H9 (cell line): ENCODE data around the gene YPEL4. TPM values are rescaled to one million over a fixed set of nuclear protein-coding genes. Genes with fewer than 3 reads are reported as not detected.

ENCODE experiments used
- DNase-seq: peaks from one replicate; pipeline ENCODE4 v3.0.0-alpha.2; 2017
- H2AFZ ChIP-seq: one replicate; pipeline ENCODE4 v1.6.1; 2013; ENCODE audit warnings: mild to moderate bottlenecking, low read length, control low read depth, moderate library complexity
- H2AK5ac ChIP-seq: 2 replicates; pipeline ENCODE4 v1.6.1; 2013; ENCODE audit warnings: low read length, control low read depth, mixed read lengths; ENCODE audit not compliant: insufficient read length
- H2BK120ac ChIP-seq: one replicate; pipeline ENCODE4 v1.6.1; 2013; ENCODE audit warnings: low read depth, mild to moderate bottlenecking, low read length, control low read depth, inconsistent platforms; ENCODE audit not compliant: poor library complexity, severe bottlenecking
- H2BK12ac ChIP-seq: 2 replicates; pipeline ENCODE4 v1.6.1; 2013; ENCODE audit warnings: low read length, control low read depth, mixed read lengths, low read depth; ENCODE audit not compliant: insufficient read length
- H2BK15ac ChIP-seq: 2 replicates; pipeline ENCODE4 v1.6.1; 2013; ENCODE audit warnings: low read depth, low read length, control low read depth
- H2BK20ac ChIP-seq: one replicate; pipeline ENCODE4 v1.6.1; 2013; ENCODE audit warnings: low read depth, mild to moderate bottlenecking, low read length, control low read depth, inconsistent platforms; ENCODE audit not compliant: poor library complexity, severe bottlenecking
- H2BK5ac ChIP-seq: 2 replicates; pipeline ENCODE4 v1.6.1; 2013; ENCODE audit warnings: low read length, control low read depth, mixed read lengths; ENCODE audit not compliant: insufficient read length
- H3K14ac ChIP-seq: 2 replicates; pipeline ENCODE4 v1.6.1; 2013; ENCODE audit warnings: low read length, control low read depth; ENCODE audit not compliant: insufficient read depth
- H3K18ac ChIP-seq: 2 replicates; pipeline ENCODE4 v1.6.1; 2013; ENCODE audit warnings: low read depth, mild to moderate bottlenecking, mixed read lengths, low read length, control low read depth; ENCODE audit not compliant: insufficient read length
- H3K23ac ChIP-seq: 2 replicates; pipeline ENCODE4 v1.6.1; 2013; ENCODE audit warnings: low read length, control low read depth, mixed read lengths, low read depth; ENCODE audit not compliant: insufficient read length
- H3K23me2 ChIP-seq: 2 replicates; pipeline ENCODE4 v1.6.1; 2013; ENCODE audit warnings: low read depth, mild to moderate bottlenecking, mixed read lengths, low read length, control low read depth; ENCODE audit not compliant: insufficient read length, poor library complexity, severe bottlenecking
- H3K27ac ChIP-seq: 2 replicates; pipeline ENCODE4 v1.5.1; 2013; ENCODE audit warnings: low read length, control low read depth, mixed read lengths, low read depth; ENCODE audit not compliant: insufficient read length
- H3K27me3 ChIP-seq: 2 replicates; pipeline ENCODE4 v1.6.1; 2013; ENCODE audit warnings: low read length, control low read depth, inconsistent platforms; ENCODE audit not compliant: insufficient read depth
- H3K4ac ChIP-seq: 2 replicates; pipeline ENCODE4 v1.6.1; 2013; ENCODE audit warnings: low read depth, mild to moderate bottlenecking, control low read depth, inconsistent platforms, low read length, moderate library complexity
- H3K4me1 ChIP-seq: 2 replicates; pipeline ENCODE4 v1.6.1; 2013; ENCODE audit warnings: low read length, control low read depth, inconsistent platforms; ENCODE audit not compliant: insufficient read depth
- H3K4me2 ChIP-seq: 2 replicates; pipeline ENCODE4 v1.6.1; 2013; ENCODE audit warnings: low read length, control low read depth, mixed read lengths; ENCODE audit not compliant: insufficient read length, insufficient read depth
- H3K56ac ChIP-seq: 2 replicates; pipeline ENCODE4 v1.6.1; 2013; ENCODE audit warnings: low read depth, mild to moderate bottlenecking, mixed read lengths, low read length, control low read depth; ENCODE audit not compliant: insufficient read length
- H3K79me1 ChIP-seq: 2 replicates; pipeline ENCODE4 v1.6.1; 2013; ENCODE audit warnings: low read depth, mild to moderate bottlenecking, moderate library complexity, low read length, control low read depth, inconsistent platforms; ENCODE audit not compliant: insufficient read depth, poor library complexity, severe bottlenecking
- H3K79me2 ChIP-seq: 2 replicates; pipeline ENCODE4 v1.6.1; 2013; ENCODE audit warnings: low read length, control low read depth, inconsistent platforms; ENCODE audit not compliant: insufficient read depth
- H3K9ac ChIP-seq: 2 replicates; pipeline ENCODE4 v1.6.1; 2013; ENCODE audit warnings: low read length, control low read depth, mixed read lengths; ENCODE audit not compliant: insufficient read length; ENCODE audit errors: extremely low read depth
- H3K9me3 ChIP-seq: one replicate; pipeline ENCODE4 v1.6.1; 2013; ENCODE audit warnings: low read depth, low read length, inconsistent platforms; ENCODE audit not compliant: control insufficient read depth
- H3T11ph ChIP-seq: one replicate; pipeline ENCODE4 v1.6.1; 2013; ENCODE audit warnings: mild to moderate bottlenecking, low read length, control low read depth, inconsistent platforms
- H4K20me1 ChIP-seq: one replicate; pipeline ENCODE4 v1.6.1; 2013; ENCODE audit not compliant: control insufficient read depth, insufficient read length, insufficient read depth
- H4K5ac ChIP-seq: 2 replicates; pipeline ENCODE4 v1.6.1; 2013; ENCODE audit warnings: low read depth, mild to moderate bottlenecking, mixed read lengths, low read length, control low read depth; ENCODE audit not compliant: insufficient read length
- H4K8ac ChIP-seq: replicated peaks from 2 replicates; pipeline ENCODE4 v1.6.1; 2013; ENCODE audit warnings: low read length, control low read depth, mixed read lengths, low read depth; ENCODE audit not compliant: insufficient read length
- H4K91ac ChIP-seq: 2 replicates; pipeline ENCODE4 v1.6.1; 2013; ENCODE audit warnings: low read depth, mild to moderate bottlenecking, moderate library complexity, mixed read lengths, low read length, control low read depth; ENCODE audit not compliant: insufficient read length
- H3K27ac Mint-ChIP-seq, 3 experiments: 2 replicates in 2 of 3; 3 replicates in 1 of 3; pipeline ENCODE4 v1.8.0; 2020 to 2021; ENCODE audit warnings: mixed read lengths in 3 of 3, mild to moderate bottlenecking in 1 of 3, moderate library complexity in 1 of 3
- H3K27me3 Mint-ChIP-seq: 2 replicates; pipeline ENCODE4 v1.8.0; 2021; ENCODE audit warnings: low read depth, mild to moderate bottlenecking, moderate library complexity, mixed read lengths
- H3K36me3 Mint-ChIP-seq, 3 experiments: 2 replicates in 2 of 3; 3 replicates in 1 of 3; pipeline ENCODE4 v1.8.0; 2020 to 2021; ENCODE audit warnings: low read depth in 3 of 3, mixed read lengths in 3 of 3; ENCODE audit not compliant: insufficient read depth in 1 of 3
- H3K4me1 Mint-ChIP-seq, 2 experiments: 2 replicates each; pipeline ENCODE4 v1.8.0; 2020; ENCODE audit warnings: mixed read lengths in 2 of 2
- H3K4me3 Mint-ChIP-seq, 2 experiments: 2 replicates in 1 of 2; 3 replicates in 1 of 2; pipeline ENCODE4 v1.8.0; 2020 to 2021; ENCODE audit warnings: mild to moderate bottlenecking in 2 of 2, mixed read lengths in 2 of 2, moderate library complexity in 1 of 2
- H3K9me3 Mint-ChIP-seq, 2 experiments: 2 replicates in 1 of 2; 3 replicates in 1 of 2; pipeline ENCODE4 v1.8.0; 2020; ENCODE audit warnings: mild to moderate bottlenecking in 2 of 2, mixed read lengths in 2 of 2, moderate library complexity in 1 of 2
- CTCF ChIP-seq: fragments of 200-600 bp; sonication (generic); conservative IDR thresholded peaks from 3 replicates; pipeline ENCODE4 v1.8.0; 2021; ENCODE audit warnings: antibody characterized with exemption, mild to moderate bottlenecking
- WGBS: extraction: QIAGEN DNeasy Blood & Tissue Kit; methylation state at CpG from one replicate; pipeline ENCODE4 v1.1.7; 2013; ENCODE audit warnings: missing lambda C conversion rate, low lambda C conversion rate, mixed read lengths; ENCODE audit not compliant: insufficient read length; ENCODE audit errors: extremely low coverage; 5-methylcytosine and 5-hydroxymethylcytosine counted together
- total RNA-seq: library from RNA; stranded (reverse); gene quantifications from 2 replicates; pipeline ENCODE4 v1.2.1, GENCODE V29; 2021

YPEL4 gene
- total RNA-seq, 1 experiment from 2014 or later: 0.13 TPM

GRCh38 chr11:57616595-57616994 is 33.1 kb downstream of the YPEL4 start:
- H3K27ac ChIP-seq: no peak overlapping the region
- no peak overlapping the region for H4K5ac ChIP-seq
- Mint-ChIP-seq H3K27ac (no peak overlapping the region; a peak in 1 of 7 replicates), H3K9me3 (peaks cover 11 to 18% of the 10 kb centered on the region in 2 experiments), H3K36me3 (peaks cover 18 to 30% (median 20%) of the 10 kb centered on the region in 3 experiments; a peak in 6 of 7 replicates), H3K4me3 (no peak overlapping the region), H3K27me3 (no peaks in the 10 kb centered on the region), H3K4me1 (peaks cover 2 to 6% of the 10 kb centered on the region in 2 experiments; a peak in 2 of 4 replicates)
- H2BK5ac ChIP-seq: no peak overlapping the region
- H3K9me3 ChIP-seq: no peaks in the 10 kb centered on the region
- H3K27me3 ChIP-seq: no peaks in the 10 kb centered on the region
- H4K20me1 ChIP-seq: no peaks in the 10 kb centered on the region
- H3K18ac ChIP-seq: no peak overlapping the region
- DNase-seq: no peak
- no peak overlapping the region for H3K4me2 ChIP-seq
- H2AFZ ChIP-seq: no peak overlapping the region
- TF ChIP-seq CTCF: no peak
- no peak overlapping the region for H3K56ac ChIP-seq
- no peak overlapping the region for H3K4ac ChIP-seq
- H2BK12ac ChIP-seq: no peak overlapping the region
- 0 out of 2 replicates have a peak, but pooled peaks cover 3% of the 10 kb centered on the region for H3K4me1 ChIP-seq
- no CpG with 5 or more reads among the region's 3 CpGs for WGBS
- H3K79me1 ChIP-seq: no peaks in the 10 kb centered on the region
- no peak overlapping the region for H3K9ac ChIP-seq
- H2BK15ac ChIP-seq: no peak overlapping the region
- H4K91ac ChIP-seq: no peak overlapping the region
- no peaks in the 10 kb centered on the region for H3K79me2 ChIP-seq
- H2BK120ac ChIP-seq: no peak overlapping the region
- H3K23me2 ChIP-seq: no peaks in the 10 kb centered on the region
- no peak overlapping the region for H2AK5ac ChIP-seq
- no peak overlapping the region for H3K14ac ChIP-seq
- H3T11ph ChIP-seq: no peak overlapping the region
- no peak overlapping the region for H3K23ac ChIP-seq
- H4K8ac ChIP-seq: no peak overlapping the region
- no peak overlapping the region for H2BK20ac ChIP-seq
